ENCODE data around the gene ATP5PO.

ATP5PO gene

GRCh38 chr21:33861125-33861524 lies 54.5 kb downstream of the ATP5PO start:
- Histone ChIP-seq H3K4me1 (ENCODE audit: control insufficient read depth, insufficient read depth, low read length, poor library complexity, severe bottlenecking) (no peaks in the 10 kb centered on the region), H3K9me3 (ENCODE audit: control insufficient read depth, low read length) (no peaks in the 10 kb centered on the region), H3K27me3 (replicated peaks; ENCODE audit: control insufficient read depth, insufficient read depth, low read length, poor library complexity, severe bottlenecking) (no peaks in the 10 kb centered on the region), H3K36me3 (ENCODE audit: control insufficient read depth, insufficient read depth, low read length) (no peaks in the 10 kb centered on the region), H3K27ac (ENCODE audit: insufficient read depth, low read length, poor library complexity, severe bottlenecking) (no peak overlapping the region), H3K4me3 (ENCODE audit: insufficient read depth, low read depth, low read length, poor library complexity, severe bottlenecking) (no peak overlapping the region)
- DNase-seq = no peak

DNA sequence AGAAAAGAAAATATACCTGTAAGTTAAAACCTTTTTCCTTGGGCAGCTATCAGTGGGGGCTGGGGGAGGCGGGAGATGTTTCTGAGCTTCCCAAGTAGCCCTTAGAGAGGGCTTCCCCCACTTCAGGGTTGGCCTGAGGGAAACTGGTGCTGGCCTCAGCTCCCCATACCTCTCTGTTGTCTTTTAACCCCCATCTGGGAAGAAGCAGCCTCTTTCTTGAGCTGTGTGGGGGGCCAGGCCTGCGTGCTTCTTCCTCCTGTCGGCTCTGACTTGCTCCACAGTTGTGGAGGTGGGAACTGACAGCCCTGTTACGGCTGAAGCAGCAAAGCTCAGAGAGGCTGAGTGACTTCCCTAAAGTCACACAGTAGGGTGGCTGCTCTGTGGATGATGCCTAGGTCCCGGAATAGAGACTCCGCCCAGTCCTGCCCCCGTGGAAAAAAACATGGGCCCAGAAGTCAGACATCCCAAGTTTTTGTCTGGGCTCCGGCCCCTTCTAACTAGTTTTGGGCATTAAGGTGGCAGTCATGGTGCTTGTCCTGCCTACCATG lies 55.2 kb downstream of the ATP5PO start:
- Histone ChIP-seq H3K36me3 (ENCODE audit: control insufficient read depth, insufficient read depth, low read length) (no peaks in the 10 kb centered on the region), H3K27me3 (replicated peaks; ENCODE audit: control insufficient read depth, insufficient read depth, low read length, poor library complexity, severe bottlenecking) (no peaks in the 10 kb centered on the region), H3K27ac (ENCODE audit: insufficient read depth, low read length, poor library complexity, severe bottlenecking) (no peak overlapping the region), H3K4me1 (ENCODE audit: control insufficient read depth, insufficient read depth, low read length, poor library complexity, severe bottlenecking) (no peaks in the 10 kb centered on the region), H3K4me3 (ENCODE audit: insufficient read depth, low read depth, low read length, poor library complexity, severe bottlenecking) (no peak overlapping the region), H3K9me3 (ENCODE audit: control insufficient read depth, low read length) (no peaks in the 10 kb centered on the region)
- DNase-seq = no peak

- Histone ChIP-seq H3K9me3 (ENCODE audit: control insufficient read depth, low read length) (no peaks in the 10 kb centered on the region), H3K4me1 (ENCODE audit: control insufficient read depth, insufficient read depth, low read length, poor library complexity, severe bottlenecking) (no peaks in the 10 kb centered on the region), H3K4me3 (ENCODE audit: insufficient read depth, low read depth, low read length, poor library complexity, severe bottlenecking) (no peak overlapping the region), H3K27ac (ENCODE audit: insufficient read depth, low read length, poor library complexity, severe bottlenecking) (no peak overlapping the region), H3K36me3 (ENCODE audit: control insufficient read depth, insufficient read depth, low read length) (no peaks in the 10 kb centered on the region), H3K27me3 (replicated peaks; ENCODE audit: control insufficient read depth, insufficient read depth, low read length, poor library complexity, severe bottlenecking) (no peaks in the 10 kb centered on the region)
- no peak for DNase-seq
Measured at GRCh38 chr21:33859373-33860102, 56.1 kb downstream of the ATP5PO start.

DNA sequence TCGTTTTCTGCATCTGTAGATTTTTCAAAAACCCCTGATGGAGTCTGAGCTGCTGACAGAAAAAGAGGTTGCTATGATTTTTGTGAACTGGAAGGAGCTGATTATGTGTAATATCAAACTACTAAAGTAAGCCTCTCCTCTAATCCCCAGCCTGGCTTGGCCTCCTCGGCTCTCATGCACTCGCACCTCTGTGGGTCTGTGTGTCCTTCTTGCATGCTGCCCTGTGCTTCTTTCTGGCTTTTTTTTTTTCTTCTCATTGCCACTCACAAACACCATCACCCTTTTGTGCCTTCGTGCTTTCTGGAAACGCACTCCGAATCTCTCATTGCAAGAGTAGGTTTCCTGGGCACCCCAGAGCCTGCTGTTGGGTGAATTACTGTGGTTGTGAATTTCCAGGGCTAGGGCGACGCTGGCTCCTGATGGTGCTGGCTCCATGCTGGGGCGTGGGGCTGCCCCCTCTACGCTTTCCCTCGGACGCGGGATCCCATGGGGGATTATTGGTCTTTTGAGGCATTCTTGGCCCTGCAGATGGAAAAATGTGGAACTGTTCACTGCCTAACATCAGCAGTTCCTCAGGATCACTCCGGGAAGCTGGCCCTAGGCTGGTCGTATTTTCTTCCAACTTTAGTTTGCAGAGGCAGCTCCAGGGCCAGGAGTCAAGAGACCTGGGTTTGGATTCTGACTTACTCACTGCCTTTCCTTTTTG lies 56.8 kb downstream of the ATP5PO start:
- Histone ChIP-seq H3K4me3 (ENCODE audit: insufficient read depth, low read depth, low read length, poor library complexity, severe bottlenecking) (no peak overlapping the region), H3K27me3 (replicated peaks; ENCODE audit: control insufficient read depth, insufficient read depth, low read length, poor library complexity, severe bottlenecking) (no peaks in the 10 kb centered on the region), H3K36me3 (ENCODE audit: control insufficient read depth, insufficient read depth, low read length) (no peaks in the 10 kb centered on the region), H3K4me1 (ENCODE audit: control insufficient read depth, insufficient read depth, low read length, poor library complexity, severe bottlenecking) (no peaks in the 10 kb centered on the region), H3K27ac (ENCODE audit: insufficient read depth, low read length, poor library complexity, severe bottlenecking) (no peak overlapping the region), H3K9me3 (ENCODE audit: control insufficient read depth, low read length) (no peaks in the 10 kb centered on the region)
- DNase-seq = no peak

- Histone ChIP-seq H3K9me3 (ENCODE audit: control insufficient read depth, low read length) (no peaks in the 10 kb centered on the region), H3K4me3 (ENCODE audit: insufficient read depth, low read depth, low read length, poor library complexity, severe bottlenecking) (no peak overlapping the region), H3K27me3 (replicated peaks; ENCODE audit: control insufficient read depth, insufficient read depth, low read length, poor library complexity, severe bottlenecking) (no peaks in the 10 kb centered on the region), H3K4me1 (ENCODE audit: control insufficient read depth, insufficient read depth, low read length, poor library complexity, severe bottlenecking) (no peaks in the 10 kb centered on the region), H3K36me3 (ENCODE audit: control insufficient read depth, insufficient read depth, low read length) (no peaks in the 10 kb centered on the region), H3K27ac (ENCODE audit: insufficient read depth, low read length, poor library complexity, severe bottlenecking) (no peak overlapping the region)
- DNase-seq = no peak
Measured at GRCh38 chr21:33857846-33858666, 57.5 kb downstream of the ATP5PO start.

DNA sequence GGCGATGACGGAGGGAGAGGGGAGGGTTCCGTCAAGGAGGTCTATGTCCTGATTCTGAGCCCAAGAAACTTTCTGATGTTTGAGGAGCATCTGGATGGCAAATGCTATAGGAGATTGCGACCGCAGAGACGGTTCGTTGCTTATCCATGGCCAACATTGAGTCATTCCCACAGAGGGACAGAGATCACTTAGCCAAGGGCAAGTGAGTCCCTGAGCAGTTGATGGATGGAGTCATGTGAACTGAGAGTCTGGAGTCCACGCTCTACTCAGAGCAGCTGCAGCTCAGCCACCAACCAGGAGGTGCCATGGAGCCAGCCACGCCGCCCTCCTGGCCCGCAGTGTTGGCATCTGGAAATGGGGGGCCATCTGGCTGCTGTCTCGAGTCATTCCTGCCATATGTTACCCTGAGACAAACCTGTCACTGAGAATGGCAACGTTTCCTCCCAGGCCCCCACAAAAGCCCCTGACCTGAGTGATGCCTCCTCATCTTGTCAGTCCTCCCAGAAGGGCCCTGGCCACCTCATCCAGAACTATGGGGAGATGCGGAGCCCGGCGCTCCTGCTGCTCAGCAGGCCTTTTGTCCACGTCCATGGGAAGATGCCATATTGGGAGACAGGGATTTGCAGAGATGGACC lies 58.6 kb downstream of the ATP5PO start:
- no peak for DNase-seq
- no peak overlapping the region for H3K4me3 ChIP-seq (ENCODE audit: insufficient read depth, low read depth, low read length, poor library complexity, severe bottlenecking)
- H3K9me3 ChIP-seq (ENCODE audit: control insufficient read depth, low read length) = no peaks in the 10 kb centered on the region
- no peaks in the 10 kb centered on the region for H3K4me1 ChIP-seq (ENCODE audit: control insufficient read depth, insufficient read depth, low read length, poor library complexity, severe bottlenecking)
- no peaks in the 10 kb centered on the region for H3K27me3 ChIP-seq (replicated peaks; ENCODE audit: control insufficient read depth, insufficient read depth, low read length, poor library complexity, severe bottlenecking)
- H3K27ac ChIP-seq (ENCODE audit: insufficient read depth, low read length, poor library complexity, severe bottlenecking) = no peak overlapping the region
- H3K36me3 ChIP-seq (ENCODE audit: control insufficient read depth, insufficient read depth, low read length) = no peaks in the 10 kb centered on the region

DNA sequence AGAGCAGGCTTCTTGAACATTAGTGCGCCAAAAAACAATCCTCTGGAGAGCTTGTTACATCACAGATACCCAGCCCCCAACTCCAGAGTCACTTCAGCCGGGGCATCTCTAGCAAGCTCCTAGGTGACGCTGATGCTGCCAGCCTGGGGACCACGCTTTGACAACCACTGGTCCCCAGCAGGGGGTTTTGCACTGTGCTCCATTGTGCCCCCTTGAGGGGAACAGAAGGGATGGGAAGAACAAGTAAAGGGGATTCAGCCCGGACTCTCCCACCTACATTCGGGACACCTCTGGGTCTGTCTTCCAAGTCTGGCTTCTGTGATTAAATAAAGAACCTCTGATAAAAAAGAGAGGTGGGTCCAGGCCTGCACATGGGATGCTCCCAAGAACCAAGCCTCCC lies 60.4 kb downstream of the ATP5PO start:
- no peak for DNase-seq
- H3K4me3 ChIP-seq (ENCODE audit: insufficient read depth, low read depth, low read length, poor library complexity, severe bottlenecking) = no peak overlapping the region
- H3K9me3 ChIP-seq (ENCODE audit: control insufficient read depth, low read length) = no peaks in the 10 kb centered on the region
- H3K27me3 ChIP-seq (replicated peaks; ENCODE audit: control insufficient read depth, insufficient read depth, low read length, poor library complexity, severe bottlenecking) = no peaks in the 10 kb centered on the region
- no peaks in the 10 kb centered on the region for H3K4me1 ChIP-seq (ENCODE audit: control insufficient read depth, insufficient read depth, low read length, poor library complexity, severe bottlenecking)
- no peaks in the 10 kb centered on the region for H3K36me3 ChIP-seq (ENCODE audit: control insufficient read depth, insufficient read depth, low read length)
- H3K27ac ChIP-seq (ENCODE audit: insufficient read depth, low read length, poor library complexity, severe bottlenecking) = no peak overlapping the region

DNA sequence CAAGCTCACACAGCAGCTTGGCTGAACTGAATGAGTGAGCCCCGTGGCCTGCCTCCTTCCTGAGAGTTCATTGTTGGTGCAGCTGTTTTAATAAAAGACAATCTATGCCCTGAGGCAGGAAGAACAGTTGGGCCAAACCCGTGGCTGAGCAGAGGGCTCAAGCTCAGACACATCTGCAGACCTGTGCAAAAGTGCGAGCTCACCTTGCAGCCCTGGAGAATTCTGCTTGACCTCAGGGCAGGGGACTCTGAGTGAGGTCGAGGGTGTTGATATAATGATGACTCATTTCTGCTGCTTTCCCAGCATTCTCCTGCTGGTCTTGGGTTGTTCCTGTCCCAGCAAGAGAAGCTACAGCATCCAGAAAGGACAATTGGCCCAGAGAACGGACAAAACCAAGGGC lies 61.0 kb downstream of the ATP5PO start:
- no peak for DNase-seq

More for the DNA sequence above, 61.0 kb downstream of the ATP5PO start:
- Histone ChIP-seq H3K36me3 (ENCODE audit: control insufficient read depth, insufficient read depth, low read length) (no peaks in the 10 kb centered on the region), H3K27me3 (replicated peaks; ENCODE audit: control insufficient read depth, insufficient read depth, low read length, poor library complexity, severe bottlenecking) (no peaks in the 10 kb centered on the region), H3K4me3 (ENCODE audit: insufficient read depth, low read depth, low read length, poor library complexity, severe bottlenecking) (no peak overlapping the region), H3K9me3 (ENCODE audit: control insufficient read depth, low read length) (no peaks in the 10 kb centered on the region), H3K4me1 (ENCODE audit: control insufficient read depth, insufficient read depth, low read length, poor library complexity, severe bottlenecking) (no peaks in the 10 kb centered on the region), H3K27ac (ENCODE audit: insufficient read depth, low read length, poor library complexity, severe bottlenecking) (no peak overlapping the region)
